Neural cell (in vitro differentiated cells): ENCODE measurements around the gene NAP1L1. TPM values are rescaled to one million over a fixed set of nuclear protein-coding genes. Genes with fewer than 3 reads are reported as not detected.

Source experiments
- H2AFZ ChIP-seq: fragments of 200-600, 300-800 bp; sonication (generic), shearing (Covaris generic); 2 replicates; pipeline ENCODE4 v1.6.0; 2014; ENCODE audit warnings: low read depth, mild to moderate bottlenecking, antibody characterized with exemption, low read length, moderate library complexity
- H3F3A ChIP-seq: fragments of 200-600 bp; shearing (Covaris generic); 2 replicates; pipeline ENCODE4 v1.6.1; 2016; ENCODE audit warnings: mild to moderate bottlenecking, moderate library complexity, mixed read lengths, antibody characterized with exemption, low read length; ENCODE audit not compliant: insufficient read depth, poor library complexity, severe bottlenecking
- H3K27ac ChIP-seq: fragments of 200-600, 300-800 bp; sonication (generic), shearing (Covaris generic); 2 replicates; pipeline ENCODE4 v1.5.1; 2014; ENCODE audit warnings: mild to moderate bottlenecking, low read length, moderate library complexity
- H3K27me3 ChIP-seq: fragments of 300-800, 200-600 bp; sonication (generic), shearing (Covaris generic); 2 replicates; pipeline ENCODE4 v1.6.0; 2014; ENCODE audit warnings: mild to moderate bottlenecking, low read depth, low read length, moderate library complexity; ENCODE audit not compliant: insufficient read depth
- H3K36me3 ChIP-seq: fragments of 300-800, 200-600 bp; sonication (generic), shearing (Covaris generic); 2 replicates; pipeline ENCODE4 v1.5.1; 2014; ENCODE audit warnings: mild to moderate bottlenecking, antibody characterized with exemption, low read length, moderate library complexity; ENCODE audit not compliant: insufficient read depth
- H3K4me2 ChIP-seq: fragments of 300-800, 200-600 bp; sonication (generic), shearing (Covaris generic); 2 replicates; pipeline ENCODE4 v1.6.0; 2014; ENCODE audit warnings: mild to moderate bottlenecking, low read length
- H3K4me3 ChIP-seq: fragments of 300-800, 200-600 bp; sonication (generic), shearing (Covaris generic); 2 replicates; pipeline ENCODE4 v1.5.1; 2014; ENCODE audit warnings: mild to moderate bottlenecking, low read length, moderate library complexity
- H3K79me2 ChIP-seq: fragments of 200-600 bp; shearing (Covaris generic); replicated peaks from 2 replicates; pipeline ENCODE4 v1.6.0; 2014; ENCODE audit warnings: mild to moderate bottlenecking, low read length, moderate library complexity; ENCODE audit not compliant: insufficient read depth
- H3K9ac ChIP-seq: fragments of 300-800, 200-600 bp; sonication (generic), shearing (Covaris generic); 2 replicates; pipeline ENCODE4 v1.6.1; 2016; ENCODE audit warnings: mild to moderate bottlenecking, low read length, mixed read lengths
- H3K9me2 ChIP-seq: fragments of 200-600 bp; shearing (Covaris generic); 2 replicates; pipeline ENCODE4 v1.6.1; 2016; ENCODE audit warnings: mild to moderate bottlenecking, low read length, mixed read lengths; ENCODE audit not compliant: insufficient read depth
- H3K9me3 ChIP-seq: fragments of 200-600, 300-800 bp; sonication (generic), shearing (Covaris generic); 2 replicates; pipeline ENCODE4 v1.6.1; 2016; ENCODE audit warnings: mild to moderate bottlenecking, mixed run types, low read length, moderate library complexity, mixed read lengths
- H4K20me1 ChIP-seq: fragments of 200-600 bp; shearing (Covaris generic); 2 replicates; pipeline ENCODE4 v1.6.1; 2016; ENCODE audit warnings: mild to moderate bottlenecking, mixed run types; ENCODE audit not compliant: insufficient read depth
- CTCF ChIP-seq: fragments of 450-650 bp; IDR thresholded peaks from 2 replicates; pipeline ENCODE4 v1.5.1; 2014; ENCODE audit warnings: antibody characterized with exemption, mild to moderate bottlenecking, moderate library complexity; ENCODE audit not compliant: poor library complexity, severe bottlenecking
- EP300 ChIP-seq: fragments of 450-650 bp; conservative IDR thresholded peaks from 2 replicates; pipeline ENCODE4 v1.6.1; 2014; ENCODE audit warnings: antibody characterized with exemption, mild to moderate bottlenecking, moderate library complexity; ENCODE audit not compliant: poor library complexity, severe bottlenecking
- EZH2 ChIP-seq: fragments of 200-600, 300-800 bp; shearing (Covaris generic), sonication (generic); IDR thresholded peaks from 2 replicates; pipeline ENCODE4 v1.6.1; 2014; ENCODE audit warnings: antibody characterized with exemption, low read length, borderline replicate concordance, mild to moderate bottlenecking; ENCODE audit not compliant: insufficient read depth, poor library complexity, severe bottlenecking
- MXI1 ChIP-seq: fragments of 450-650 bp; conservative IDR thresholded peaks from 2 replicates; pipeline ENCODE4 v1.6.1; 2014; ENCODE audit warnings: antibody characterized with exemption, mild to moderate bottlenecking; ENCODE audit not compliant: poor library complexity, severe bottlenecking
- POLR2AphosphoS5 ChIP-seq: IDR thresholded peaks from 2 replicates; pipeline ENCODE4 v1.6.1; 2012
- RAD21 ChIP-seq: fragments of 450-650 bp; conservative IDR thresholded peaks from 2 replicates; pipeline ENCODE4 v1.6.1; 2014; ENCODE audit warnings: antibody characterized with exemption, mild to moderate bottlenecking, moderate library complexity
- REST ChIP-seq: IDR thresholded peaks from 2 replicates; pipeline ENCODE4 v1.6.1; 2012; ENCODE audit warnings: borderline replicate concordance
- SMC3 ChIP-seq: fragments of 450-650 bp; conservative IDR thresholded peaks from 2 replicates; pipeline ENCODE4 v1.6.1; 2014; ENCODE audit warnings: antibody characterized with exemption, mild to moderate bottlenecking, moderate library complexity; ENCODE audit not compliant: poor library complexity
- TAF1 ChIP-seq: IDR thresholded peaks from 2 replicates; pipeline ENCODE4 v1.6.1; 2012; ENCODE audit warnings: low read depth
- polyA plus RNA-seq: library from polyadenylated mRNA; depleted of rRNA; stranded (reverse); fragments of >200 nt; gene quantifications from 2 replicates; pipeline ENCODE4 v1.2.3, GENCODE V29; 2014

NAP1L1 gene
- polyA plus RNA-seq, 1 donor from 2014 or later, result 359 TPM

GRCh38 chr12:76020281-76020680, 64.2 kb downstream of the NAP1L1 start:
- TF ChIP-seq MXI1, result no peak
- no peak for TF ChIP-seq TAF1
- TF ChIP-seq EP300, result no peak
- TF ChIP-seq CTCF, result no peak
- no peak for TF ChIP-seq RAD21
- no peak for TF ChIP-seq EZH2
- no peak for TF ChIP-seq REST
- TF ChIP-seq POLR2AphosphoS5, result no peak
- no peak for TF ChIP-seq SMC3
- no peak overlapping the region for H3K4me2 ChIP-seq
- no peaks in the 10 kb centered on the region for H3K36me3 ChIP-seq
- no peaks in the 10 kb centered on the region for H3K9me2 ChIP-seq
- H3K9ac ChIP-seq, result no peak overlapping the region
- no peaks in the 10 kb centered on the region for H3F3A ChIP-seq
- H4K20me1 ChIP-seq, result no peaks in the 10 kb centered on the region
- no peak overlapping the region for H3K4me3 ChIP-seq
- no peak overlapping the region for H3K27ac ChIP-seq
- H2AFZ ChIP-seq, result no peak overlapping the region
- no peaks in the 10 kb centered on the region for H3K79me2 ChIP-seq
- no peaks in the 10 kb centered on the region for H3K9me3 ChIP-seq
- H3K27me3 ChIP-seq, result no peaks in the 10 kb centered on the region

DNA sequence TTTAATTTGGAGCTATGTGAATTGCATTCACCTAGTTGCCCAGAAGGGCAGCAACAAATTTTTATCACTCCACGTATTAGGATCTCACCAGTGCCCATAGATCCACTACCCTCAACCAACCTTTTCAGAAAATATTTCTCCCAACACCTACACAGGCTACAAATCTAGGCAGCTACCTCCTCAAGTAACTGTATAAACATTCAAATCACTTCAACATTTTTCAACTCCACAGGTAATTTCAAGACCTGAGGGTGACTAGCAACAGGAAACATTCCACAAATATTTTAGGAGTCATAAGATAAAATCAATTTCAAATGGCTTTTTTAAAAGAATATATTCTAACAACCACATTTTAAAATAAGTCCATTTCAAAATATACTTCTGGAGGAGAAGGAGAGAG, 65.8 kb downstream of the NAP1L1 start:
- Histone ChIP-seq H3K79me2 (no peaks in the 10 kb centered on the region), H3K27ac (no peak overlapping the region), H3K36me3 (no peaks in the 10 kb centered on the region), H3K9me2 (no peaks in the 10 kb centered on the region), H4K20me1 (no peaks in the 10 kb centered on the region), H2AFZ (no peak overlapping the region), H3K27me3 (no peaks in the 10 kb centered on the region), H3F3A (no peaks in the 10 kb centered on the region), H3K9me3 (no peaks in the 10 kb centered on the region), H3K9ac (no peak overlapping the region), H3K4me2 (no peak overlapping the region), H3K4me3 (no peak overlapping the region)
- no peak for TF ChIP-seq CTCF
- TF ChIP-seq REST, result no peak
- no peak for TF ChIP-seq TAF1
- no peak for TF ChIP-seq POLR2AphosphoS5
- TF ChIP-seq SMC3, result no peak
- TF ChIP-seq EP300, result no peak
- no peak for TF ChIP-seq RAD21
- no peak for TF ChIP-seq EZH2
- no peak for TF ChIP-seq MXI1
